K562 (cell line): ENCODE results near the gene KLRD1.

ENCODE experiments used
- ADNP ChIP-seq: fragments of 200-800 bp; sonication (Bioruptor generic); IDR thresholded peaks from 2 replicates; pipeline ENCODE4 v1.6.1; 2016; ENCODE audit warnings: missing genetic modification characterization, missing compliant biosample characterization
- ELK1 ChIP-seq: sonication (generic); formaldehyde crosslinking; IDR thresholded peaks from 2 replicates; pipeline ENCODE4 v1.8.1; 2022; ENCODE audit warnings: missing genetic modification reagents
- ETV6 ChIP-seq, 3 experiments: fragments of 150-350 bp in 1 of 3; sonication (generic) in 1 of 3; formaldehyde crosslinking in 1 of 3; IDR thresholded peaks; 2 replicates each; pipeline versions ENCODE4 v1.6.1 to v1.8.0; 2014 to 2022; ENCODE audit warnings: borderline replicate concordance in 2 of 3, low read depth in 2 of 3, antibody characterized with exemption in 1 of 3, low read length in 1 of 3, mild to moderate bottlenecking in 1 of 3, missing genetic modification reagents in 1 of 3
- HDAC6 ChIP-seq: IDR thresholded peaks from 2 replicates; pipeline ENCODE4 v1.6.1; 2012; ENCODE audit warnings: low read depth, mild to moderate bottlenecking, control low read depth, inconsistent platforms, low read length, moderate library complexity
- NR1H2 ChIP-seq: sonication (generic); formaldehyde crosslinking; IDR thresholded peaks from 2 replicates; pipeline ENCODE4 v1.4.0; 2020; ENCODE audit warnings: mild to moderate bottlenecking, missing genetic modification reagents
- POLR2A ChIP-seq: fragments of 450-650 bp; conservative IDR thresholded peaks from 2 replicates; pipeline ENCODE4 v1.6.1; 2016
- POLR2AphosphoS5 ChIP-seq: IDR thresholded peaks from 2 replicates; pipeline ENCODE4 v1.6.1; 2011; ENCODE audit warnings: mild to moderate bottlenecking, low read depth, low read length, moderate library complexity; ENCODE audit not compliant: control insufficient read depth, insufficient read depth
- RB1 ChIP-seq: fragments of 450-650 bp; IDR thresholded peaks from 2 replicates; pipeline ENCODE4 v1.6.1; 2017; ENCODE audit warnings: low read depth, mild to moderate bottlenecking
- TF ChIP-seq, protein P1 (sequence below), 2 experiments: fragments of 450-650 bp in 1 of 2; sonication (generic) in 1 of 2; formaldehyde crosslinking; conservative IDR thresholded peaks; 2 replicates each; pipeline versions ENCODE4 v1.4.0 to v1.8.1; 2020 to 2022; ENCODE audit warnings: mild to moderate bottlenecking in 1 of 2, missing genetic modification reagents in 1 of 2
- TF ChIP-seq, protein P2 (sequence below): sonication (generic); formaldehyde crosslinking; IDR thresholded peaks from 2 replicates; pipeline ENCODE4 v1.9.0; 2022; ENCODE audit warnings: mild to moderate bottlenecking, missing genetic modification reagents

- no peak for TF ChIP-seq POLR2A
- TF ChIP-seq, protein P1, sequence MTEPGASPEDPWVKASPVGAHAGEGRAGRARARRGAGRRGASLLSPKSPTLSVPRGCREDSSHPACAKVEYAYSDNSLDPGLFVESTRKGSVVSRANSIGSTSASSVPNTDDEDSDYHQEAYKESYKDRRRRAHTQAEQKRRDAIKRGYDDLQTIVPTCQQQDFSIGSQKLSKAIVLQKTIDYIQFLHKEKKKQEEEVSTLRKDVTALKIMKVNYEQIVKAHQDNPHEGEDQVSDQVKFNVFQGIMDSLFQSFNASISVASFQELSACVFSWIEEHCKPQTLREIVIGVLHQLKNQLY (CRISPR knock-in tag; conservative IDR thresholded peaks at IDR 0.05): no peak
- no peak for TF ChIP-seq ADNP (tag)
- TF ChIP-seq HDAC6: no peak
- TF ChIP-seq NR1H2 (CRISPR knock-in tag): no peak
- TF ChIP-seq, protein P2, sequence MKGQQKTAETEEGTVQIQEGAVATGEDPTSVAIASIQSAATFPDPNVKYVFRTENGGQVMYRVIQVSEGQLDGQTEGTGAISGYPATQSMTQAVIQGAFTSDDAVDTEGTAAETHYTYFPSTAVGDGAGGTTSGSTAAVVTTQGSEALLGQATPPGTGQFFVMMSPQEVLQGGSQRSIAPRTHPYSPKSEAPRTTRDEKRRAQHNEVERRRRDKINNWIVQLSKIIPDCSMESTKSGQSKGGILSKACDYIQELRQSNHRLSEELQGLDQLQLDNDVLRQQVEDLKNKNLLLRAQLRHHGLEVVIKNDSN (CRISPR knock-in tag): no peak
- no peak for TF ChIP-seq ETV6 (IDR thresholded peaks at IDR 0.05; ENCODE audit: borderline replicate concordance in 1 of 2, low read depth in 2 of 2, low read length in 1 of 2)
- no peak for TF ChIP-seq ETV6 (CRISPR knock-in tag; IDR thresholded peaks at IDR 0.05; ENCODE audit: borderline replicate concordance)
- no peak for TF ChIP-seq RB1
- TF ChIP-seq ELK1 (CRISPR knock-in tag): no peak
- TF ChIP-seq POLR2AphosphoS5: no peak
These were observed 11.7 kb downstream of the KLRD1 start for GRCh38 chr12:10319388-10319787.
